Measurements from ENCODE around the gene ERAL1.

DNA sequence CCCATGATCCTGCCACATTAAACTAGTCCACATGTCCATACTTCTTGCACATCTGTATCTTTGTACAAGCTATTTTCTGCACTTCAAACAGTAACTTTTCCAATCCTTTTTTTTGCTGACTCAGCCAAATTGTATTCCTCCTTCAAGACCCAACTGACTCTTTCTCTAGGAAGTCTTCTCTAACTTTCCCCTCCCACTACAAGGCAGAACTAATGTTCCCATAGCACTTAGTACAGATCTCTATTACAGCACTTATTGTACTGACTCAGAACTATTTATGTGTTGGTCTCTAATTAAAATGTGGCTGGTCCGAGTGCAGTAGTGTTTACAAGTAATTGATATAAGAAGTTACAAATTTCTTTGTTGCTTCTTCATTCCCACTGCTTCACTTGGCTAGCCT, 20.4 kb upstream of the ERAL1 start:
- no peak for TF ChIP-seq ZNF674 (CRISPR knock-in tag; IDR thresholded peaks at IDR 0.05; ENCODE audit: low read depth)
- no peak for TF ChIP-seq ZNF292 (CRISPR knock-in tag; IDR thresholded peaks at IDR 0.05; ENCODE audit: borderline replicate concordance, low read depth)
- no peak for TF ChIP-seq SMAD3 (CRISPR knock-in tag; IDR thresholded peaks at IDR 0.05)
- no peak for TF ChIP-seq FOXK1 (CRISPR knock-in tag; IDR thresholded peaks at IDR 0.05; ENCODE audit: borderline replicate concordance, low read depth)
- TF ChIP-seq ZNF530 (CRISPR knock-in tag; IDR thresholded peaks at IDR 0.05; ENCODE audit: low read depth), result no peak

Measured in HepG2 (cell line).